HL-60 (cell line): ENCODE results near the gene STON2.

Experiments
- SPI1 ChIP-seq: IDR thresholded peaks from 2 replicates; pipeline ENCODE4 v1.6.1; 2012; ENCODE audit warnings: low read depth, mild to moderate bottlenecking, borderline replicate concordance
- TF ChIP-seq, protein P1 (sequence below): IDR thresholded peaks from one replicate; pipeline ENCODE4 v1.5.1; 2011; ENCODE audit warnings: low read length, control low read depth, inconsistent platforms; ENCODE audit not compliant: insufficient read depth

DNA sequence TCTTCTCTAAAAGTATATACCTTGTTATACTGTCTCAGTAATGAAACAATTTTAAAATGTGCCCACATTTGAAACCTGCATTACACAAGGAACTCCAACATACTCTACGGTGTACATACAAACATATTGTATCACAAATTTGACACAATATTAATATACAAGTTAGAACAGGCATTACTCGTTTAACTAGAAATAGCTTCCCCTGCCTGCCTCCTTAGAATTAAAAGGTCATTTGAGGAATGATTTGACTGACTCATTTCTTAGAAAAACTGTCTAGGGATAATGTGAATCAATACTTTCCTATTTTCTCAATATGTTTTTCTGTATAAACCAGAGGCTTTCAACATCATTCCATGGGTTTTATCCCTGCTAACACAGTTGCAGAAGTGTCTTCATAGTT, 73.7 kb downstream of the STON2 start:
- TF ChIP-seq, protein P1, sequence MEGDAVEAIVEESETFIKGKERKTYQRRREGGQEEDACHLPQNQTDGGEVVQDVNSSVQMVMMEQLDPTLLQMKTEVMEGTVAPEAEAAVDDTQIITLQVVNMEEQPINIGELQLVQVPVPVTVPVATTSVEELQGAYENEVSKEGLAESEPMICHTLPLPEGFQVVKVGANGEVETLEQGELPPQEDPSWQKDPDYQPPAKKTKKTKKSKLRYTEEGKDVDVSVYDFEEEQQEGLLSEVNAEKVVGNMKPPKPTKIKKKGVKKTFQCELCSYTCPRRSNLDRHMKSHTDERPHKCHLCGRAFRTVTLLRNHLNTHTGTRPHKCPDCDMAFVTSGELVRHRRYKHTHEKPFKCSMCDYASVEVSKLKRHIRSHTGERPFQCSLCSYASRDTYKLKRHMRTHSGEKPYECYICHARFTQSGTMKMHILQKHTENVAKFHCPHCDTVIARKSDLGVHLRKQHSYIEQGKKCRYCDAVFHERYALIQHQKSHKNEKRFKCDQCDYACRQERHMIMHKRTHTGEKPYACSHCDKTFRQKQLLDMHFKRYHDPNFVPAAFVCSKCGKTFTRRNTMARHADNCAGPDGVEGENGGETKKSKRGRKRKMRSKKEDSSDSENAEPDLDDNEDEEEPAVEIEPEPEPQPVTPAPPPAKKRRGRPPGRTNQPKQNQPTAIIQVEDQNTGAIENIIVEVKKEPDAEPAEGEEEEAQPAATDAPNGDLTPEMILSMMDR: no peak
- no peak for TF ChIP-seq SPI1
